GM08714 (cell line): ENCODE data around the gene STUM.

Experiments used
- H3K4me3 ChIP-seq: fragments of 200-500 bp; sonication (Bioruptor generic); 2 replicates; pipeline ENCODE4 v1.5.1; 2014; ENCODE audit warnings: mild to moderate bottlenecking, low read length, inconsistent platforms
- ZNF274 ChIP-seq: IDR thresholded peaks from 2 replicates; pipeline ENCODE4 v1.6.1; 2012; ENCODE audit warnings: mild to moderate bottlenecking, low read depth, low read length

Gene STUM

GRCh38 chr1:226652613-226653012, 104.0 kb downstream of the STUM start:
- H3K4me3 ChIP-seq = no peak overlapping the region
- no peak for TF ChIP-seq ZNF274

- TF ChIP-seq ZNF274 = no peak
- peak overlapping the region; percentile 0; the same call in 1 of the 2 replicates for H3K4me3 ChIP-seq
Observed at GRCh38 chr1:226653311-226653921, 104.9 kb downstream of the STUM start.

GRCh38 chr1:226654046-226654667, 105.6 kb downstream of the STUM start:
- no peak for TF ChIP-seq ZNF274
- H3K4me3 ChIP-seq = peak overlapping the region; percentile 0; the same call in 1 of the 2 replicates

- TF ChIP-seq ZNF274 = no peak
- H3K4me3 ChIP-seq = no peak overlapping the region; the same call in 1 of the 2 replicates
Observed at GRCh38 chr1:226654668-226655055, 106.1 kb downstream of the STUM start.

GRCh38 chr1:226655251-226656163, 106.9 kb downstream of the STUM start:
- no peak overlapping the region for H3K4me3 ChIP-seq

GRCh38 chr1:226656201-226656600, 107.6 kb downstream of the STUM start:
- TF ChIP-seq ZNF274 = no peak
- H3K4me3 ChIP-seq = no peak overlapping the region

More at GRCh38 chr1:226655251-226656163, 106.9 kb downstream of the STUM start:
- TF ChIP-seq ZNF274 = no peak

- H3K4me3 ChIP-seq = no peak overlapping the region
- TF ChIP-seq ZNF274 = no peak
Observed at GRCh38 chr1:226656601-226657277, 108.2 kb downstream of the STUM start.

- H3K4me3 ChIP-seq = no peak overlapping the region
- no peak for TF ChIP-seq ZNF274
Observed at GRCh38 chr1:226657895-226658545, 109.5 kb downstream of the STUM start.

- no peak overlapping the region for H3K4me3 ChIP-seq
- no peak for TF ChIP-seq ZNF274
Observed at GRCh38 chr1:226658546-226659125, 110.1 kb downstream of the STUM start.
